HG03342 (cell line): Measurements from ENCODE around the gene EFCAB5.
"Not testable (repeated sequence)": the region's sequence is repeated elsewhere in the genome, so short reads cannot be mapped to it uniquely, and the experiment has no call there.

Experiments used
- ATAC-seq: cut with Tn5 transposase; IDR thresholded peaks from one replicate; pipeline ENCODE4 v1.9.1; 2021; ENCODE audit warnings: mild to moderate bottlenecking, moderate library complexity; ENCODE audit not compliant: unreplicated experiment

EFCAB5 gene

DNA sequence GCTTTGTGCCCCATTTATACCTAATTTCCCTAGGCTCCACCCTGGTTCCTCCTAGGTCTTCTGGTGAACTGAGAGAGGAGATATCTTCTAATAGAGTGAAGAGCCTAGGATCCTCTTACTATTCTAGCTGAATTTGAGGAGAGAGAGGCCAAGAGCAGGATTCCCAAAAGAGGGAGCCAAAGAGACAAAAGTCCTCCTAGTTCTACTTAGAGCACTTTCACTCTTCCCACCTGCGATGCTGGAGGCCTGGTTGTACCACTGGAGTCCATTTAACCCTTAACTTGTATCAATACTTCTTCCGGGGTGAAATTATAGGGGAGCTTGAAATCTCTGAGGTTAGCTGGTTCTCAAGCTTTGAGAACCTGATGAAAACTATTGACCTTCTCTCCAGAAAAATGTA, 8.1 kb upstream of the EFCAB5 start:
- ATAC-seq: no peak

DNA sequence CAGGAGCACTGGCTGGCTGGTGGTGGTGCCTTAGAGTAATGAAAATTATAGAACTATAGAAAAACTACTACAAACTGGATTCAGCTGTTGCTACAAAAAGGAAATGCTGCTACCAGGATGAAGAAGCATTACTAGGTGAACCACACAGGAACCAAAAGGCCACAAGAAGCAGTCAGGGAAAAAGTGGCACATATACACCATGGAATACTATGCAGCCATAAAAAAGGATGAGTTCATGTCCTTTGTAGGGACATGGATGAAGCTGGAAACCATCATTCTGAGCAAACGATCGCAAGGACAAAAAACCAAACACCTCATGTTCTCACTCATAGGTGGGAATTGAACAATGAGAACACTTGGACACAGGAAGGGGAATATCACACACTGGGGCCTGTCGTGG, 5.5 kb upstream of the EFCAB5 start:
- ATAC-seq: not testable (repeated sequence)

DNA sequence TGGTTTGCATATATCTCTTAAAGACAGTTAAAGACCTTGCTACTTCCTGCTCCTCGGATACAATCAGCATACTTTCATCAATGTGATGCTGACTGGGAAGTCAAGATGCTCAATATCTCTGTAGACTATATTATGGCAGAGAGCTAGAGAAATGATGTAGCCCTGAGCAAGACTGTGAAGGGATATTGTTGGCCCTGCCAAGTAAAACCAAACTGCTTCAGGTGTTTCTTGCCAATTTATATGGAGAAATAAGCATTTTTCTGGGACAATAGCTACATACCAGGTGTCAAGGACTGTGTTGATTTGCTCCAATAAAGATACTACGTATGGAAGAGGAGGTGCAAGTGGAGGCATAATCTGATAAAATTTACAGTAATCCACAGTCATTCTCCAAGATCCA, 4.7 kb upstream of the EFCAB5 start:
- no peak for ATAC-seq

DNA sequence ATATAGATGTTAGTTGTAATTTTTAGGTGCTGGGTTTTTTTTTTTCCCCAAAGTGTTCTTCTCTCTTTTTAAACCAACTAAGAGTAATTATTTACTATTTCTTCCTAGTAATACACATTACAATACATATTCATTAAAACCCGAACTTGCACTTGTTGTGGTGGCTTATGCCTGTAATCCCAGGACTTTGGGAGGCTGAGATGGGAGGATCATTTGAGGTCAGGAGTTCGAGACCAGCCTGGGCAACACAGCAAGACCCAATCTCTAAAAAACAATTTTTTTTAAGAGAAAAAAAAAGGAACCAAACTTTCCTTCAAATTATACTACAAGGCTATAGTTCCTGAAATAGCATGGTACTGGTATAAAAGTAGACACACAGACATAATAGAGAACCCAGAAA, 3.8 kb downstream of the EFCAB5 start:
- no peak for ATAC-seq

DNA sequence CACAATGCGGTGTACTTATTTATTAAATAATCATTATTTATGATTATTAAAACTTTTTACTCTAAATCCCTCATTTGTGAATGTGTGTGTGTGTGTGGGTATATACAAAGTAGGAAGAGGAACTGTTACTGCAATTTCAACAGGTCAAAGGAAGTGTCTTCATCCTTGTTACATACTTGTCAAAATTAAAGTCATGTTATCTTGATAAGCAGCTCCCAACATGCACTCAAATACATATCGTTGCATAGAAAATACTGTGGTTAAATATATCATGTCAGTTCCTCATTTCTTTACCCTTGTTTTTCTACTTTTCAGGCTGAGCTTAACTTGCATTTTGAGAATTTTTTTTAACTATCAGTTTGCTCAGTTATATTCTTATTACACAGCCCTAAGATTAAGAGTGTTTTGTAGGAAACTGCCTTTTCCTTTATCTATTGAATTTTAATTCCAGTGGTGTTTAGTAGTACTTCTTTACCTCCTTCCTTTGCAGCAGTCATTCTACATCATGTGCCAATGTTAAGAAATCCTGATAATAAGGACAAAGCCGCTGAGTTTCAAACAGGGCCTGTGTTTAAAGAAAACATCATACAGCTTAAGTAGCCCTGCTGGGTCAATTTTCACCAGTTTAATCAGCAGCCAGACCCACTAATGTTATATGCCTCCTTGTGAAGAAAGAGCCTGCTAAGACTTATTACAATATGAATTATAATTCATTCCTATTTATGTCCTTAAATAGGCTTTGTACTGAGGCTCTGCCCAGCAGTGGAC, 7.2 kb downstream of the EFCAB5 start:
- no peak for ATAC-seq

DNA sequence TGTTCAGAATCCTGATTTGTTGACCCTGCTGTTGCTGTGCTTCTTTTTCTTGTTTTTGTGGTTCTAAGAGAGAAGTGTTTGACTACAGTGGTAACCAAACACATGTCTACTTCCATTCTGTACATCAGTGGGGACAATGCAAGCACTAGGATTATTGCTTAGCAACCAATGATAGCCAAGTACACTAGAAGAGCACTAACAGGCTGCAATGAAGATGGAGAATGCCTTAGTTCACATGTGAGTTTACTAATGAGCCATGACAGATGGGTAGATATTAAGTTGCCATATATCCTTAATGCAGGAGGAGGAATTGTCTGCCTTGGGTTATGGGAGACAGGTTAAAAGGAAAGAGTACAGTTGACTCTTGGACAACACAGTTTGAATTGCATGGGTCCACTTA, 8.3 kb downstream of the EFCAB5 start:
- no peak for ATAC-seq

DNA sequence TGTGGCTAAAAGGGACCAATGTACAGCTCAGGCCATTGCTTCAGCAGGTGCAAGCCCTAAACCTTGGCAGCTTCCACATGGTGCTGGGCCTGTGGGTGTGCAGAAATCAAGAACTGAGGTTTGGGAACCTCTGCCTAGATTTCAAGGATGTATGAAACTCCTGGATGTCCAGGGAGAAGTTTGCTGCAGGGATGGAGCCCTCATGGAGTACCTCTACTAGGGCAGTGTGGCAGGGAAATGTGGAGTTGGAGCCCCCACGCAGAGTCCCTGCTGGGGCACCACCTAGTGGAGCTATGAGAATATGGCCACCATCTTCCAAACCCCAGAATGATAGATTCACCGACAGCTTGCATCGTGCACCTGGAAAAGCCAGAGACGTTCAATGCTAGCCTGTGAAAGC, 13.0 kb downstream of the EFCAB5 start:
- ATAC-seq: no peak

DNA sequence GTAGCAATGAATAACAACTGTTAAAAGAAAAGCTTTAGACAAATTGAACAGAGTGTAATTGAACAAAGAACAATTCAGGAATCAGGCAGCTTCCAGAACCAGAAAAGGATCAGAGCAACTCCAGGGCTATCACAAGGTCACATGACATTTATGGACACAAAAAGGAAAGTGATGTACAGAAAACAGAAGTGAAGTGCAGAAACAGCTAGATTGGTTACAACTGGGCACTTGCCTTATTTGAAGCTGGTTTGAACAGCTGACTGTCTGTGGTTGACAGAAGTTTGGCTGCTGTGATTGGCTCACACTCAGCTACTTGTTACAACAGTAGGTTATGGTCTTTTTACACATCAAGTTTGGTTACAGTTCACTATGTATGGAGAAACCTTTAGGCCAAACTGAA, 14.8 kb downstream of the EFCAB5 start:
- ATAC-seq: no peak

DNA sequence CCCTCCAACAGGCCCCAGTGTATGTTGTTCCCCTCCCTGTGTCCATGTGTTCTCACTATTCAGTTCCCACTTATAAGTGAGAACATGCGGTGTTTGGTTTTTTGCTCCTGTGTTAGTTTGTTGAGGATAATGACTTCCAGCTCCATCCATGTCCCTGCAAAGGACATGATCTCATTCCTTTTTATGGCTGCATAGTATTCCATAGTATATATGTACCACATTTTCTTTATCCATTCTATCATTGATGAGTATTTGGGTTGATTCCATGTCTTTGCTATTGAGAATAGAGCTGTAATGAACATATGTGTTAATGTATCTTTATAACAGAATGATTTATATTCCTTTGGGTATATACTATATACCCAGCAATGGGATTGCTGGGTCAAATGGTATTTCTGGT, 16.1 kb downstream of the EFCAB5 start:
- not testable (repeated sequence) for ATAC-seq

DNA sequence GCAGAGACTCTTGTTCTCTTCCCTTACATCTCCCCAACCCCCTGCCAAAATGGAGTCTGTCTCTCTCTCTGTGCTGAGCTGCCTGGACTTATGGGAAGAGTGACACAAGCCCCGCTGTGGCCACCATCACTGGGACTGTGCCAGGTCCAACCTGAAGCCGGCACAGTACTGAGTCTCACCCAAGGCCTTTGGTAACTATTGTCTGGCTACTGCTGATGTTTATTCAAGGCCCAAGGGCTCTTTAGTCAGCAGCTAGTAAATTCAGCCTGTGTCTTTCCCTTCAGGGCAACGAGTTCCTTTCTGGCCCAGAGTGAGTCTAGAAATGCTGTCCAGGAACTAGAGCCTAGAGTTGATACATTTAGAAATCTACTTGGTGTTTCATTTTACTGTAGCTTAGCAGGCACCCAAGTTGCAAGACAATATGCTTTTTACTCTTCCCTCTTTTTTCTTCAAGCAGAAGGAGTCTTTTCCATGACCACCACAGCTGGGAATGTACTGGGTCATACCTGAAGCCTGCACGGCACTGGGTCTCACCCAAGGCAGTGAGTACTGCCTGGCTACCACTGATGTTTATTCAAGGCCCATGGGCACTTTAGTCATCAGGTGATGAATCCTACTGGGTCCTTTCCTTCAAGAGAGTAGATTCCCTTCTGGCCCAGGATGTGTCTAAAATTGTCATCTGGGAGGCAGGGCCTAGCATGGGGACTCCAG, 17.7 kb downstream of the EFCAB5 start:
- ATAC-seq: no peak

DNA sequence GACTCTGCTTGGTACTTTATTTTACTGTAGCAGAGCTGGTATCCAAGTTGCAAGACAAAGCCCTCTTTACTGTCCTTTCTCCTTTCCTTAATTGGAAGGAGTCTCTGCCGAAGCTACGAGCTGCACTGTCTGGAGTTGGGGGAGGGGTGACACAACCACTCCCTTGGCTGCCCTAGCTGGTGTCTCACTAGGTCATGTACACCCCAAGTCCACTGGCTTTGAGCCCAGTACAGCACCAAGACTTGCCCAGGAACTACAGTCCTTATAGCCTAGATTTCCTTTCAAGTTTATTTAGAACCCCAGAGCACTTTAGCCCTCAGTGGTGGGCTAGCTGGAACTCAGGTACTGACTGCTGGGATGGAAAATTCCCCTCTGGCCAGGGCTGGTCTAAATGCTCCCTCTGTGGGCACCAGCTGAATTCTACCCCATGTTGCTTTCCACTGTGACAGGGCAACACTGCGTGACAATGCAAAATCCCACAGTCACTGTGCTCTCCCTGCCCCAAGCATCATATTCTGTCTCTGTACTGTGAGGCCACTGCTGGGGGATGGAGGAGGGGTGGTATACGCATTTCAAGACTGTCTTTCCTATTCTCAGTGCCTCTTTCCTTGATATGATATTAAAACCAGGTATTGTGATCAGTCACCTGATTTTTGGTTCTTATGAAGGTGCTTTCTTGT, 18.4 kb downstream of the EFCAB5 start:
- no peak for ATAC-seq

DNA sequence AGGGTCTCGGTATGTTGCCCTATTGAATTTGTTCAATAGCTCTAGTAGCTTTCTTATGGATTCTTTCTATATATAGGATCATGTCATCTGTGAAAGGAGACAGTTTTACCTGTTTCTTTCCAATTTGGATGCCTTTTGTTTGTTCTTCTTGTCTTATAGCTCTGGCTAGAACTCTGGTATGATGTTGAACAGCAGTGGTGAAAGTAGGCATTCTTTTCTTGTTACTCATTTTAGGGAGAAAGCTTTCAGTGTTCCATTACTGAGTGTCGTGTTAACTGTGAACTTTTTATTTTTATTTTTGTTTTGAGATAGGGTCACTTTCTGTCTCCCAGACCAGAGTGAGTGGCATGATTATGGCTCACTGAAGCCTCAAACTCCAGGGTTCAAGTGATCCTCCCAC, 21.2 kb downstream of the EFCAB5 start:
- ATAC-seq: no peak

DNA sequence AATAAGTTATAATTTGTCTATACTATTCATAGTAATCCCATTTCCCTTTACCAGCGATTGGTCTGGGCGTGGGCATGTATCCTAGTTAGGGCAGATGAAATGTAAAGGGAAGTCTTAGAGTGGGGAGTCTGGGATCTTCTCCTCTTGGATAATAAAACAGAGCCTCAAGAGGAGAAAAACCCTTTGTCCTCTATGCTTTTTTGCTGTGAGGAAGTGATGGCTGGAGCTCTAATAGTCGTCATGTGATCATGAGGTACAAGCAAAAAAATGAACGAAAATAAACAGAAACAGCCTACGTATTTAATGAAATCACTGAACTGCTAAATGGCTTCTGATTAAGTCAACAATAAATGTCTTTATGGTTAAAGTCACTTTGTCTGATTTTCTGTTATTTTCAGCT, 26.8 kb downstream of the EFCAB5 start:
- ATAC-seq: no peak

DNA sequence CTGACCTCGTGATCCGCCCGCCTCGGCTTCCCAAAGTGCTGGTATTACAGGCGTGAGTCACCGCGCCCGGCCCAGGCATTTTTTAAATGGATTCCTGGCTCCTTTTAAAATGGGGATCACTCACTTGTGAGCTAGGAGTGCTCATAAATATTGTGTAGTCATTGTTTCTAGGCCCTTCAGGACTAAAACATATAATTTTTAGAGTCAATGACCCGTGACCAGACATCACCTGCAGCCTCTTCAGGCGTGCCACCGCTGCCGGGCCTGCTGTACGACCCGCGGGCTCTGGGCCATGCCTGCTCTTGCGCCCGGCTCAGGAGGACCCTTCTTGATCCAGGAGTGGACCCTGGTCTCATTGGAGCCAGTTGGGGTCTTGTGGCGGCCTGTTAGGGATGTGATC, 30.8 kb downstream of the EFCAB5 start:
- no peak for ATAC-seq

DNA sequence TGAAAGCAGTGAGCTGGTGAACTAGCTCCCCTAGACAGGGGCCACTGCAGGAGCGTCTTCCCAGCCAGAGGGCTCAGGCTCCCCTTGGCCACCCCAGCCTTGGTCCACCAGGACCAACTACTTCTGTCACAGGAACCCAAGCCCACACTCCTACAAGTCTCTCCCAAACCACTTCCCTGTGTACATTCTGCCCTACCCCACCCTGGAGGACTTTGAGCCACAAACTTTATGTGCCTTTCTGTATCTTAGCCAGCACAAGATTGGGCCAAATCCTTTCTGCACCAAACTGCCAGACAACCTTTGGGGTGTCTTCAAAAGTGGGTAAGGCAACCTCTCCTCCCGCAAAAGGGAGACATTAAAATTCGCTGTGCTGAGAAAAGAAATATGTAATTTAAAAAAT, 31.6 kb downstream of the EFCAB5 start:
- ATAC-seq: no peak

DNA sequence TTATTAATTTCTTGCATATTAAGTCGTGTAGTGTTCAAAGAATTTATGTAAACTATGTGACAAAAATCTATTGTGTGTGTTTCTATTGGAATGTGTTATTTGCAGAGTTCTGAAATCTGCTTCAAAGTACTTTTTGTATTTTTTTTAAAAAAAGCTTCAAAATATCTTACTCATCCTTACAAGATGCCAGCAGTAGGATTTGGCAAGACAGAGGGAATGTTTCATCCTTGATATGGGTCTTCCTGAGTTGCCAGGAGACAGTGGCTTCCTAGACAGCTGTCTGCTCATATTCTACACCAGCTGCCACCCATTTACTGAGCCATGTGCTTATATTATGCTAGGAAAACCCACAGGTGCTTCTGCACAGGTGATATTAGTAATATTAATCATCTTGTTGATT, 36.4 kb downstream of the EFCAB5 start:
- no peak for ATAC-seq

DNA sequence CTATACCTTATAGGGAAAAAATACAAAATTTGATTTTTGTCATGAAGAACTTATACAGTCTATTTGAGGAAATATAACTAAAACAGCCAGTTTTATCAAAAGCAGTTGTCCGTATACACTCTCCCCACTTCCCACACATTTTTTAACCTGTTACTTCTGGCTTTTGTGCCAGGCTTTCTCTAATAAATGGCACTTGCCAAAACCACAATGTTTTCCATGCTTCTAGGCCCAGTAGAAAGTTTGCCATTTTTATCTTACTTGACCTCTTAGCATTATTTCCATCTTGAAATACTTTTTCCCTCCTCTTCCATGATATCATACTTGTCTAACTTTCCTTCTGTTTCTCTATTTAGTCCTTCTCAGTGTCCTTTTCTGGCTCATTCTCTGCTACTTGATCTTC, 38.8 kb downstream of the EFCAB5 start:
- no peak for ATAC-seq

DNA sequence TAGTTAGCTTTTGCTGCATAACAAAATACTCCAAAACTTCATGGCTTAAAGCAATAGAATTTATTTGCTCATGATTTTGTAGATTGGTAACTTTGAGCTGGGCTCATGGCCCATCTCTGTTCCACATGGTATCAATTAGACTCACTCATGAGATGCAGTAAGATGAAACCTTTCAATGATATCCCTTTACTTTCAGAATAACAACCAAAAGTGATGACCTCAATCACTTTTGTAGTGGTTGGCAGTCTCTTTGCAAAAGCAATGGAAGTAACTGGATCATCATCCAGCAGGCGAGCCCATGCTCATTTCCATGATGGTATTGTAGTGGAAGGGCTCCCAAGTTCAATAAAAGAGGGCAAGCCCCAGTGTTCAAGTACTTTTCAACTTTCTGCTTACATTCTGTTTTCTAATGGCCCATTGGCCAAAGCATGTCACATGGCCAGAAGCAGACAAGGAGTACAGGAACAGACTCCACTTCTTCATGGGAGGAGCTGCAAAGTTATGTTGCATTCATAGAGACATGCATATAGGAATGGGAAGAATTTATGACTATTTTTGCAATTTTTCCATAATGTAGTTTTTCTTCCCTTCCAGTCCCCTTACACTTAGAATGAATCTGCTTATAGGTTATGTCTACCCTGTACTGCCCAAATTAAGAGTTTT, 41.7 kb downstream of the EFCAB5 start:
- ATAC-seq: no peak

DNA sequence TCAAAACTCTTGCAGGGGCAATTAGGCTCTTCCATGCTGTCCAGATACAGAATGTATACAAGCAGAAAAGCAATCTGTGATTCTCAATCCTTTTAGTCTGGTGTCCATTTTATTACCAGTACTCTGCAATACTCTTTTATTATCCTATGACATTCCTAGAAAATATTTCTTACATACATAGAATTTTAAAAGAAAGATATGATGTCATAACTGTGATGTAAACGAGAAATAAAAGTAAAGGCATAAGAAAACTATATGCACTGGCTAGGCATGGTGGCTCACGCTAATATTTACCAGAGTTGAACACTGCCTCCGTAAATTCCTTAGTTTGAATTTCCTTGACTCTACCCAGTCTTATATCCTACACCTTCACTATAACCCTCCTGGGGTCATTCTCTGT, 55.0 kb downstream of the EFCAB5 start:
- ATAC-seq: no peak

DNA sequence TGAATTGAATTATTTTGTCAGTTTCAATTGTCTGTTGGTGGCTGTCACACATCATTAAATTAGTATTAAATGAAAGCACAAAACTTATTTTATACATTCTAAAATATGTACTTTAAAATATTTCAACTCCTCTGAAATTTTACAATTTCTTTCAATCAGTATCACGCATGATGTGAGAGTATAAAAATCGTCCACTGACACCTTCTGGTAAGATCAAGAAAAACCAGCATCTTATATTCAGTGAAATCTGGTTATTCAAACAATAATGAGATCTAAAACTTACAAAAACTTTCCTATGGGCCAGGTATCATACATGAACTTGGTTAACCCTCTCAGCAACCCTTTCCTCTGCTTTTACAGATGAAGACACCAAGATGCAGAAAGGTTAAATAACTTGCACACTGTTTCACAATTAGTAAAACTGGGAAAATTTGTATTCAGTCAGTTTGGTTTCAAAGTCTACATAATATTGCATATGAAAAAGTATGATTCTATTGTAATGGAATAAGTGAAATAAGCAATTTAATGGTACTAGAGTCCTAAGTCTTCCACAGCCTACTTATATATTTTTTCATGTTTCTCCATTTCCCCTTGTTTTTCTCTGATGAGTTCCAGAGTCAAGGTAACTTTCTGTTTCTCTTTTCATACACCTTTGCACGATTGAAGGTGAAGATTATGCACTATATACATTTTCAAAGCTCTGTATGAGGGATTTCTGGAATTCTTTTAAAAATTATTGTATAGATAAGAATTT, 58.7 kb downstream of the EFCAB5 start:
- no peak for ATAC-seq

DNA sequence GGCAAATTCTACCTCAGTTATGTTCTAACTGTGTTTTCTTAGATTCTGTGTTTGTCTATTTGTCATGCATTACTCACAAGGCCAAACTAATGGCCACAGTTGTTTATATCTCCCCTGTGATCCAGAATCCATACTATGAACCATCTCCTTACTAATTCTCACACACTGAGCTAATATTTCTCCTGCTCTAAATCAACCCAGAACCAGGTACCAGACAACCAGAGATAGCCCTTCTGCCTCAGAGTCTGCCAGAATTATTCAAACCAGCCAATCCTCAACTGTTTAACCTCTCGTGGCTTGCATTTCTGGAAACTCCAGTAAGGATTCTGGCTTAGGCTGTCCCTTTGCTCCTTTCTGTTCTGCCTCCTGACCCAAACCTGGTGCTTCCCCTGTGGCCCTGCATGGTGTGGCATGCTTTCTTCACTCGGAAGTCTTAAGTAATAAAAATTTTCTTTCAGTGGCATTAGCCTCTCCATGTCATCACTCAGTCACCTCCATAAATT, 59.4 kb downstream of the EFCAB5 start:
- no peak for ATAC-seq
